ENCODE measurements around the gene CTAGE9.

GRCh38 chr6:131663578-131664165, 47.1 kb downstream of the CTAGE9 start:
- TF ChIP-seq TSHZ2 (CRISPR knock-in tag; IDR thresholded peaks at IDR 0.05) (no peak), TOX (CRISPR knock-in tag; IDR thresholded peaks at IDR 0.05; ENCODE audit: borderline replicate concordance) (no peak), ZNF565 (CRISPR knock-in tag; conservative IDR thresholded peaks at IDR 0.05; ENCODE audit: low read depth) (no peak), RARB (CRISPR knock-in tag; IDR thresholded peaks at IDR 0.05) (no peak), ZFP3 (CRISPR knock-in tag; IDR thresholded peaks at IDR 0.05) (no peak)
